ENCODE measurements around the gene ASPG. TPM values are rescaled to one million over a fixed set of nuclear protein-coding genes. Genes with fewer than 3 reads are reported as not detected.

The ASPG gene
- total RNA-seq, 1 donor: not detected

DNA sequence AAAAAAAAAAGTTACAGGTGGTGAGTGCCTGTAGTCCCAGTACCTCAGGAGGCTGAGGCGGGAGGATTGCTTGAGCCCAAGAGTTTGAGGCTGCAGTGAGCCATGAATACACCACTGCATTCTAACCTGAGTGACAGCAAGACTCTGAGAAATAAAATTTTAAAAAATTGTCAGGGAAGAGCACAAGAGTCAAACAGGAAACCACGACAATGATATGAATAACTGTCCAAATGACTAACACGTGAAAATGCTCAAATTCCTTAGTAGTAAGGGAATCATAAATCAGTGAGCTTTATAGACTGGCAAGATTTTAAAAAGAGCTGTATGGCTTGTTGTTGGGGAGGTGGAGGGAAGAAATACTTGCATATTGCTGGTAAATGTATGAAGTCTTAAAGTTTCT, 12.9 kb upstream of the ASPG start:
- H3K4me3 ChIP-seq (ENCODE audit: low read depth, low read length): no peak overlapping the region
- DNase-seq (ENCODE audit: low read depth): no peak
- TF ChIP-seq, protein P1, sequence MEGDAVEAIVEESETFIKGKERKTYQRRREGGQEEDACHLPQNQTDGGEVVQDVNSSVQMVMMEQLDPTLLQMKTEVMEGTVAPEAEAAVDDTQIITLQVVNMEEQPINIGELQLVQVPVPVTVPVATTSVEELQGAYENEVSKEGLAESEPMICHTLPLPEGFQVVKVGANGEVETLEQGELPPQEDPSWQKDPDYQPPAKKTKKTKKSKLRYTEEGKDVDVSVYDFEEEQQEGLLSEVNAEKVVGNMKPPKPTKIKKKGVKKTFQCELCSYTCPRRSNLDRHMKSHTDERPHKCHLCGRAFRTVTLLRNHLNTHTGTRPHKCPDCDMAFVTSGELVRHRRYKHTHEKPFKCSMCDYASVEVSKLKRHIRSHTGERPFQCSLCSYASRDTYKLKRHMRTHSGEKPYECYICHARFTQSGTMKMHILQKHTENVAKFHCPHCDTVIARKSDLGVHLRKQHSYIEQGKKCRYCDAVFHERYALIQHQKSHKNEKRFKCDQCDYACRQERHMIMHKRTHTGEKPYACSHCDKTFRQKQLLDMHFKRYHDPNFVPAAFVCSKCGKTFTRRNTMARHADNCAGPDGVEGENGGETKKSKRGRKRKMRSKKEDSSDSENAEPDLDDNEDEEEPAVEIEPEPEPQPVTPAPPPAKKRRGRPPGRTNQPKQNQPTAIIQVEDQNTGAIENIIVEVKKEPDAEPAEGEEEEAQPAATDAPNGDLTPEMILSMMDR (IDR thresholded peaks at IDR 0.05; ENCODE audit: insufficient read depth, low read length): no peak

DNA sequence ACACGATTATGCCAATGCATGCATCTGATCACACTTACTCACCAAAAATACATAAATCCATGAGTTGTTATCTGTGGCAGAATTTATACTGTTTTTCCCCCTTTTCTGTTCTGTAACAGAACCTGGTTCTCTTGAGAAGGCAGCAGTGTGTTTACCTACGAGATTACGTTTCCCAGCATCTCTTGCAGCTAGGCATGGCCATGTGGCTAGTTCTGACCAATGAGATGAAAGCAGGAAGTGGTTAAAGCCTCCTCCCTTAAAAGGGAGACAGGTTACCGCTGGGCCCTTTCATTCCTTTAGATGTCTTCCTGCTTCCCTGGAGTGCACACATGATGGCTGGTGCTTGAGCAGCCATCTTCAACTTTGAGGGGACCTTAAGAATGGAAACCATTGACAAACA, 11.7 kb upstream of the ASPG start:
- DNase-seq (ENCODE audit: low read depth): no peak
- TF ChIP-seq, protein P1 (IDR thresholded peaks at IDR 0.05; ENCODE audit: insufficient read depth, low read length): no peak
- no peak overlapping the region for H3K4me3 ChIP-seq (ENCODE audit: low read depth, low read length)

DNA sequence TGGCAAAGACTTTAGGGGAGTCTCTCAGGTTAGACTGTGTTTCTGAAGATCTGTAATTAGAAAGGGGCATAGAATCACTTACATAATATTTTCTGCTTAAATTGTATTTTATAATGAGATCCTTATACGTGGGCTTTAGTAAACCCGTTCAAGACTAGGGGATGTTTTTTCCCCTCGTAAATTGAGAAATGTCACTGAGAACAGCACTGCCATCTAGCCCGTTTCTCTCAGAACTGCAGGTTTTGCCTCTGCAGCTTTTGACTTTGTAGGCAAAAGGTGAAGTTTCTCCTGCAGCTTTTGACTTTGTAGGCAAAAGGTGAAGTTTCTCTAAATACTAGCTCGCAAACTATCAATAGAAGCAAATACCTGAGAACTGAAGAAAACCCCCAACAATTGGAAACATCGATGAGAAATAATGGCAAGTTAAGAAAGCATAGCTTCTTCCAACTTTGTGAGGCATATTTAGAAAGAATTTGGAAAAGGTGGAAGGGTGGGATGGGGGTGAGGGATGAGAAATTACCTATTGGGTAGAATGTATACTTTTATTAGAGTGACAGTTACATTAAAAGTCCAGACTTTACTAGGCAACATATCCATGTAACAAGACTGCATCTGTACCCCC, 9.9 kb upstream of the ASPG start:
- no peak for DNase-seq (ENCODE audit: low read depth)
- TF ChIP-seq, protein P1 (IDR thresholded peaks at IDR 0.05; ENCODE audit: insufficient read depth, low read length): peak; percentile 27
- no peak overlapping the region for H3K4me3 ChIP-seq (ENCODE audit: low read depth, low read length)

DNA sequence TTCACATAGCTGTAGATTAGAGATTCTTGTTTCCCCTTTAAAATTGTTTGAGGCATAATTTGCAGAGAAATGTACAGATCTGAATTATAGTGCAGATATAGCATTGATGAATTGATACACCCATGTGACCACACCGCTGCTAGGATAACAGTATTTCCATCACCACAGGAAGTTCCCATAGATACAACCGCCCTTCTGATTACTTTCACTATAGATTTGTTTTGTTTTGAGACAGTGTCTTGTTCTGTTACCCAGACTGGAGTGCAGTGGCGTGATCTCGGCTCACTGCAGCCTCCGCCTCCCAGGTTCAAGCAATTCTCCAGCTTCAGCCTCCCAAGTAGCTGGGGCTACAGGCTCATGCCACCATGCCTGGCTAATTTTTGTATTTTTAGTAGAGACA, 8.8 kb upstream of the ASPG start:
- TF ChIP-seq, protein P1 (IDR thresholded peaks at IDR 0.05; ENCODE audit: insufficient read depth, low read length): no peak
- no peak for DNase-seq (ENCODE audit: low read depth)
- no peak overlapping the region for H3K4me3 ChIP-seq (ENCODE audit: low read depth, low read length)

DNA sequence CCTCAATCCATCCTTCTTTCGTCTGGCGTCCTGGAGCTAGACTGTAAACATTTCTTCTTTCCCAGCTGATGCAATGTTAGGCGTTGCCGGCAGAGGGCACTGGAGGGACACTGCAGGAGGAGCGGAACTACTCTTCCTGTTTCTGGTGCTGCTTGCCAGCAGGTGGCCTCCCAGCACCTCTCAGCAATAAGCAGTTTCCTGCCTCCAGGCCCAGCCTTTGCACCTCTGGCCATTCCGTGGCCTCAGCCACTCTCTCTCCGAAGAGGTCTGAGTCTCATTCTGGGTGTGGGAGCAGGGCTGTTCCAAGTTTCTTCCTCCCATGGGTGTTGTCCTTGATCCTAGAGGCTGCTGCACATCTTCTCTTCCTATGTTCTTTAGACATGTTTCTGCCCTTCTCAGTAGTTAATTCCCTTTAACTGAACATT, 7.5 kb upstream of the ASPG start:
- peak; percentile 79 for DNase-seq (ENCODE audit: low read depth)
- TF ChIP-seq, protein P1 (IDR thresholded peaks at IDR 0.05; ENCODE audit: insufficient read depth, low read length): peak; percentile 100
- H3K4me3 ChIP-seq (ENCODE audit: low read depth, low read length): no peak overlapping the region

DNA sequence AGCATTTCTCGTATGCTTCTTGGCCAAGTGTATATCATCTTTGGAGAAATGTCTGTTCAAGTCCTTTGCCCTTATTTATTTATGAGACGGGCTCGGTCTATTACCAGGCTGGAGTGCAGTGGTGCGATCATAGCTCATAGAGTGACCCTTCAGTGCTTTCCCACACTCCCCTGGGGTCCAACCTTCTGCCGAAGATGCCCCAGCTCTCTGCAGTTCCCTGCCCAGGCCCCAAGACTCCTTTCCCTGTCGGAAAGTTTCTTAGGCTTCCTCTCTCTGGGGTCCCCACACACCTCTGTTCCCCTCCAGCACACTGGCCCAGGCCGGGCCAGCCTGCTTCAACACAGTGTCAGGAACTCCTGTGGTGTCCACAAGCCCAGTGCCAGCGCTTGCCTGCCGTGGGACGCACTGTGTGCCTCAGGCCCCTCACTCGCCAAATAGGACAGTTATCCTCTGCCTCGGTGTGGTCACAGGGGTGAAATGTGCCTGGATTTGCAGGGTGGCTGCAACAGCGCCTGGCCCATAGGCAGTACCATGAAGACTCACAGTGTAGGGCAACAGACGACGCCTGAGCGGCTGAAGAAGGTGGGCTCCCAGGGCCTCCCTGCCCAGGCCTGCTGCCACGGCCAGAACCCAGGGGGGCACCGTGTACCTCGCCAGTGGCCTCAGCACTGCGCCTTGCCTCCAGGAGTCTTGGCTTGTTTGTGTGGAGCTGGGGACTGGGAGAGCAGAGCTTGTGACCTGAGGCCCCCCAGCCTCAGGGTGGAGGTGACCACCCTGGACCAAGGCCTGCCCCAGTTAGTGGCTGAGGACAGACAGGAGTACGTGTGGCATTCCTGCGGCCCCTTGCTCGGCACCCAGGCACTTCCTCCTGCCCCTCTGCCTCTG, 4.9 kb upstream of the ASPG start:
- H3K4me3 ChIP-seq (ENCODE audit: low read depth, low read length): no peak overlapping the region
- TF ChIP-seq, protein P1 (IDR thresholded peaks at IDR 0.05; ENCODE audit: insufficient read depth, low read length): no peak
- no peak for DNase-seq (ENCODE audit: low read depth)
